Activated naive CD8-positive, alpha-beta T cell treated with anti-CD3 and anti-CD28 coated beads, Interleukin-2, amount 10 ng/mL, durations not matched to agents 7 days and 5 days (primary cell): ENCODE measurements around the gene ATF3. TPM values are rescaled to one million over a fixed set of nuclear protein-coding genes. Genes with fewer than 3 reads are reported as not detected.

Experiments used
- ATAC-seq: fragments of 150-1000 bp; cut with Tn5 transposase; one replicate; pipeline ENCODE4 v1.10.0; 2021; ENCODE audit warnings: low read depth, moderate library complexity
- POLR2A ChIA-PET: fragments of 350-600 bp; sonication (Branson Sonifier 250); formaldehyde crosslinking; loops from one replicate; lab custom pipeline; 2021; ENCODE audit warnings: antibody characterized with exemption; lab: Charles Lee
- DNase-seq: peaks from one replicate; pipeline ENCODE4 v3.0.0; 2021
- H3K27ac Mint-ChIP-seq: one replicate; pipeline ENCODE4 v1.8.0; 2022; ENCODE audit warnings: mild to moderate bottlenecking, mixed read lengths
- H3K27me3 Mint-ChIP-seq: one replicate; pipeline ENCODE4 v1.8.0; 2022; ENCODE audit warnings: mild to moderate bottlenecking, moderate library complexity, mixed read lengths
- H3K36me3 Mint-ChIP-seq: one replicate; pipeline ENCODE4 v1.8.0; 2021; ENCODE audit warnings: mild to moderate bottlenecking, mixed read lengths
- H3K4me1 Mint-ChIP-seq: one replicate; pipeline ENCODE4 v1.8.0; 2021; ENCODE audit warnings: mixed read lengths
- H3K4me3 Mint-ChIP-seq: one replicate; pipeline ENCODE4 v1.8.0; 2022; ENCODE audit warnings: mild to moderate bottlenecking, moderate library complexity, mixed read lengths
- H3K9me3 Mint-ChIP-seq: one replicate; pipeline ENCODE4 v1.8.0; 2021; ENCODE audit warnings: mixed read lengths
- total RNA-seq, 2 experiments: library from RNA; stranded (reverse); gene quantifications; one replicate each; pipeline ENCODE4 v1.2.3, GENCODE V29; 2021

The ATF3 gene
- total RNA-seq, 2 experiments from 2014 or later = 13.1 to 13.8 TPM

GRCh38 chr1:212666116-212666775, 57.7 kb downstream of the ATF3 start:
- H3K4me3 Mint-ChIP-seq = no peak overlapping the region
- H3K4me1 Mint-ChIP-seq = peaks cover 22% of the 10 kb centered on the region
- no peak for ATAC-seq
- no peaks in the 10 kb centered on the region for H3K9me3 Mint-ChIP-seq
- no peaks in the 10 kb centered on the region for H3K36me3 Mint-ChIP-seq
- no peak overlapping the region for H3K27ac Mint-ChIP-seq
- DNase-seq = no peak
- POLR2A ChIA-PET = interaction anchor here (1.0 to 1.7 kb wide), 2 partner anchors 58 to 189 kb away, joined by 3 to 6 read pairs; partner anchors contain the start of gene ATF3
- peaks cover 7% of the 10 kb centered on the region for H3K27me3 Mint-ChIP-seq

GRCh38 chr1:212667223-212668139, 58.9 kb downstream of the ATF3 start:
- no peak for ATAC-seq
- no peaks in the 10 kb centered on the region for H3K9me3 Mint-ChIP-seq
- POLR2A ChIA-PET = interaction anchor here (1.7 to 1.8 kb wide), 2 partner anchors 11 to 124 kb away, joined by 6 read pairs; partner anchors contain the start of genes NSL1 and TATDN3
- DNase-seq = no peak
- no peaks in the 10 kb centered on the region for H3K36me3 Mint-ChIP-seq
- peak overlapping the region; percentile 17 for H3K27ac Mint-ChIP-seq
- H3K27me3 Mint-ChIP-seq = no peaks in the 10 kb centered on the region
- H3K4me3 Mint-ChIP-seq = no peak overlapping the region
- H3K4me1 Mint-ChIP-seq = peaks cover 28% of the 10 kb centered on the region

GRCh38 chr1:212668477-212668876, 59.9 kb downstream of the ATF3 start:
- H3K36me3 Mint-ChIP-seq = no peaks in the 10 kb centered on the region
- POLR2A ChIA-PET = interaction anchor here (0.6 to 1.8 kb wide), 3 partner anchors 10 to 123 kb away, joined by 3 to 6 read pairs (median 6); partner anchors contain the start of genes NSL1 and TATDN3
- no peak overlapping the region for H3K4me3 Mint-ChIP-seq
- H3K4me1 Mint-ChIP-seq = peaks cover 28% of the 10 kb centered on the region
- no peak overlapping the region for H3K27ac Mint-ChIP-seq
- no peaks in the 10 kb centered on the region for H3K27me3 Mint-ChIP-seq
- H3K9me3 Mint-ChIP-seq = no peaks in the 10 kb centered on the region
- DNase-seq (no peak), ATAC-seq (no peak)

GRCh38 chr1:212669102-212669501, 60.5 kb downstream of the ATF3 start:
- no peaks in the 10 kb centered on the region for H3K27me3 Mint-ChIP-seq
- H3K27ac Mint-ChIP-seq = no peak overlapping the region
- ATAC-seq (no peak), DNase-seq (no peak)
- H3K4me1 Mint-ChIP-seq = peaks cover 28% of the 10 kb centered on the region
- H3K36me3 Mint-ChIP-seq = no peaks in the 10 kb centered on the region
- no peaks in the 10 kb centered on the region for H3K9me3 Mint-ChIP-seq
- POLR2A ChIA-PET = interaction anchor here (0.6 to 1.7 kb wide), 2 partner anchors 9 to 93 kb away, joined by 3 to 6 read pairs; no protein-coding TSS in a partner anchor
- H3K4me3 Mint-ChIP-seq = no peak overlapping the region

GRCh38 chr1:212669600-212669999, 61.0 kb downstream of the ATF3 start:
- Mint-ChIP-seq H3K27ac (no peak overlapping the region), H3K27me3 (no peaks in the 10 kb centered on the region), H3K36me3 (no peaks in the 10 kb centered on the region), H3K4me1 (peaks cover 28% of the 10 kb centered on the region), H3K4me3 (no peak overlapping the region), H3K9me3 (no peaks in the 10 kb centered on the region)
- no peak for ATAC-seq
- DNase-seq = no peak
- POLR2A ChIA-PET = no interaction called here

GRCh38 chr1:212670301-212670700, 61.7 kb downstream of the ATF3 start:
- DNase-seq (no peak), ATAC-seq (no peak)
- H3K9me3 Mint-ChIP-seq = no peaks in the 10 kb centered on the region
- H3K27me3 Mint-ChIP-seq = no peaks in the 10 kb centered on the region
- H3K4me3 Mint-ChIP-seq = no peak overlapping the region
- H3K36me3 Mint-ChIP-seq = no peaks in the 10 kb centered on the region
- H3K27ac Mint-ChIP-seq = no peak overlapping the region
- POLR2A ChIA-PET = no interaction called here
- H3K4me1 Mint-ChIP-seq = peaks cover 28% of the 10 kb centered on the region

Other genes starting within 250 kb of the ATF3 start
- 10 to 100 TPM; 10.1 to 14.3 TPM for gene PACC1, start 193.9 kb upstream of the ATF3 start, total RNA-seq
- gene NENF, start 175.8 kb upstream of the ATF3 start, total RNA-seq = 10 to 100 TPM; 30.0 to 31.1 TPM
- gene BATF3, start 91.1 kb downstream of the ATF3 start, total RNA-seq = 10 to 100 TPM in 1 of 2 experiments, 1 to 10 TPM in 1; 9.8 to 13.2 TPM
- 10 to 100 TPM; 38.1 to 38.2 TPM for gene NSL1, start 183.0 kb downstream of the ATF3 start, total RNA-seq
- 10 to 100 TPM; 13.9 to 18.6 TPM for gene TATDN3, start 183.1 kb downstream of the ATF3 start, total RNA-seq
- gene SPATA45, start 238.9 kb downstream of the ATF3 start, total RNA-seq = not detected
- gene FLVCR1, start 249.5 kb downstream of the ATF3 start, total RNA-seq = 10 to 100 TPM; 10.6 to 12.9 TPM